Urothelium cell line (cell line): ENCODE measurements around the gene DSCAM.

Experiments used
- DNase-seq: peaks from one replicate; pipeline ENCODE4 v3.0.0; 2011; ENCODE audit warnings: low spot score, mixed read lengths
- FAIRE-seq: peaks from 2 replicates; lab custom pipeline; 2011; peaks lifted over from hg19 to GRCh38; lab: Jason Lieb, UNC

The DSCAM gene

GRCh38 chr21:40792691-40793456, 54.1 kb downstream of the DSCAM start:
- DNase-seq (no peak), FAIRE-seq (no peak)

- FAIRE-seq (no peak), DNase-seq (no peak)
These were observed 58.3 kb downstream of the DSCAM start for GRCh38 chr21:40788635-40789034.

- DNase-seq (no peak), FAIRE-seq (no peak)
These were observed 63.6 kb downstream of the DSCAM start for GRCh38 chr21:40783404-40783803.

GRCh38 chr21:40770435-40771055, 76.4 kb downstream of the DSCAM start:
- no peak for DNase-seq
- no peak for FAIRE-seq

- FAIRE-seq (no peak), DNase-seq (no peak)
These were observed 77.7 kb downstream of the DSCAM start for GRCh38 chr21:40769231-40769630.

GRCh38 chr21:40768056-40768455, 78.9 kb downstream of the DSCAM start:
- no peak for FAIRE-seq
- no peak for DNase-seq

GRCh38 chr21:40766381-40766780, 80.6 kb downstream of the DSCAM start:
- FAIRE-seq: no peak
- no peak for DNase-seq

- no peak for DNase-seq
- FAIRE-seq: no peak
These were observed 81.1 kb downstream of the DSCAM start for GRCh38 chr21:40765811-40766210.

- FAIRE-seq (no peak), DNase-seq (no peak)
These were observed 86.1 kb downstream of the DSCAM start for GRCh38 chr21:40760821-40761220.

- DNase-seq: no peak
- no peak for FAIRE-seq
These were observed 87.9 kb downstream of the DSCAM start for GRCh38 chr21:40759061-40759460.

- FAIRE-seq (no peak), DNase-seq (no peak)
These were observed 89.6 kb downstream of the DSCAM start for GRCh38 chr21:40757366-40757765.

GRCh38 chr21:40754466-40754865, 92.5 kb downstream of the DSCAM start:
- DNase-seq: no peak

GRCh38 chr21:40753756-40754155, 93.2 kb downstream of the DSCAM start:
- FAIRE-seq: no peak
- no peak for DNase-seq

More at GRCh38 chr21:40754466-40754865, 92.5 kb downstream of the DSCAM start:
- FAIRE-seq: no peak

- FAIRE-seq (no peak), DNase-seq (no peak)
These were observed 94.8 kb downstream of the DSCAM start for GRCh38 chr21:40752125-40752524.

- no peak for DNase-seq
- no peak for FAIRE-seq
These were observed 95.7 kb downstream of the DSCAM start for GRCh38 chr21:40751221-40751620.

- no peak for FAIRE-seq
- no peak for DNase-seq
These were observed 110.8 kb downstream of the DSCAM start for GRCh38 chr21:40736145-40736544.

- FAIRE-seq: no peak
- no peak for DNase-seq
These were observed 113.9 kb downstream of the DSCAM start for GRCh38 chr21:40733024-40733397.

- no peak for FAIRE-seq
- DNase-seq: no peak
These were observed 114.5 kb downstream of the DSCAM start for GRCh38 chr21:40732253-40733023.

GRCh38 chr21:40731206-40731605, 115.8 kb downstream of the DSCAM start:
- FAIRE-seq: no peak
- DNase-seq: no peak

GRCh38 chr21:40730426-40730800, 116.5 kb downstream of the DSCAM start:
- DNase-seq (no peak), FAIRE-seq (no peak)

GRCh38 chr21:40729761-40730425, 117.1 kb downstream of the DSCAM start:
- FAIRE-seq: no peak
- DNase-seq: no peak
